Lung (tissue), 12 donors: Measurements from ENCODE around the gene TMEM38A. TPM values are rescaled to one million over a fixed set of nuclear protein-coding genes. Genes with fewer than 3 reads are reported as not detected.
"Not testable (repeated sequence)": the region's sequence is repeated elsewhere in the genome, so short reads cannot be mapped to it uniquely, and the experiment has no call there.

ENCODE experiments used
- ATAC-seq: fragments of 200-7000 bp; cut with Tn5 transposase; one replicate; pipeline ENCODE4 v1.9.1; 2020; ENCODE audit warnings: moderate number of reproducible peaks; ENCODE audit not compliant: insufficient read depth, low FRiP score
- DNase-seq, 3 donors: peaks; one replicate each; pipeline ENCODE4 v3.0.0-alpha.2; 2013 to 2017
- H3K27ac ChIP-seq, 2 donors: one replicate each; pipeline ENCODE4 v1.5.1; 2013; ENCODE audit warnings: mild to moderate bottlenecking in 2 of 2, moderate library complexity in 2 of 2, control low read depth in 1 of 2, inconsistent platforms in 1 of 2, low read depth in 1 of 2, low read length in 1 of 2
- H3K27me3 ChIP-seq, 3 donors: one replicate each; pipeline ENCODE4 v1.5.1; 2013; ENCODE audit warnings: low read length in 2 of 3; ENCODE audit not compliant: control insufficient read depth in 3 of 3, insufficient read depth in 3 of 3
- H3K36me3 ChIP-seq, 4 donors: one replicate each; pipeline ENCODE4 v1.5.1; 2013; ENCODE audit warnings: low read length in 4 of 4, mild to moderate bottlenecking in 1 of 4, moderate library complexity in 1 of 4; ENCODE audit not compliant: control insufficient read depth in 4 of 4, insufficient read depth in 4 of 4
- H3K4me1 ChIP-seq, 5 donors: one replicate each; pipeline ENCODE4 v1.5.1; 2013; ENCODE audit warnings: low read length in 5 of 5, mild to moderate bottlenecking in 2 of 5, moderate library complexity in 1 of 5; ENCODE audit not compliant: control insufficient read depth in 5 of 5, insufficient read depth in 5 of 5
- H3K4me3 ChIP-seq: one replicate; pipeline ENCODE4 v1.5.1; 2013; ENCODE audit warnings: mild to moderate bottlenecking, control low read depth, moderate library complexity
- H3K9ac ChIP-seq, 2 donors: one replicate each; pipeline ENCODE4 v1.5.1; 2013; ENCODE audit warnings: low read length in 2 of 2, control low read depth in 1 of 2; ENCODE audit not compliant: insufficient read depth in 1 of 2
- H3K9me3 ChIP-seq, 4 donors: one replicate each; pipeline ENCODE4 v1.5.1; 2013; ENCODE audit warnings: low read length in 3 of 4, mild to moderate bottlenecking in 1 of 4, moderate library complexity in 1 of 4; ENCODE audit not compliant: control insufficient read depth in 4 of 4, insufficient read depth in 3 of 4
- CTCF ChIP-seq: IDR thresholded peaks from 2 replicates; pipeline ENCODE4 v1.5.1; 2012; ENCODE audit warnings: mild to moderate bottlenecking; ENCODE audit errors: control extremely low read depth, extremely low read depth
- WGBS, 2 donors: extraction: QIAGEN DNeasy Blood & Tissue Kit; methylation state at CpG; one replicate each; pipeline ENCODE4 v1.1.7; 2013; 5-methylcytosine and 5-hydroxymethylcytosine counted together
- polyA plus RNA-seq, 2 donors: library from polyadenylated mRNA; stranded (reverse); fragments of 200-250 nt; gene quantifications; one replicate each; pipeline ENCODE4 v1.2.1, GENCODE V29; 2013
- total RNA-seq, 2 donors: library from RNA; depleted of rRNA in 1 of 2; stranded (reverse); fragments of >200 nt in 1 of 2; gene quantifications; one replicate each; pipeline ENCODE4 v1.2.1, GENCODE V29; 2014 to 2021
- donor health status: control.
- donor health status: control.
- donor health status: Bipolar disorder and iron deficiency.
- donor health status: healthy.
- donor health status: DM: yes; HTN: yes; CAD: no.

Gene TMEM38A
- total and polyA plus RNA-seq, 4 donors = 3.6 to 6.2 (median 3.8) TPM

GRCh38 chr19:16671652-16672274, 10.8 kb downstream of the TMEM38A start:
- Histone ChIP-seq H3K9ac (no peak overlapping the region), H3K36me3 (peaks cover 0 to 1% (median 0%) of the 10 kb centered on the region in 4 donors)
- TF ChIP-seq CTCF = no peak

GRCh38 chr19:16673231-16673630, 12.3 kb downstream of the TMEM38A start:
- Histone ChIP-seq H3K4me1 (no peaks in the 10 kb centered on the region), H3K36me3 (peaks cover 0 to 1% (median 0%) of the 10 kb centered on the region in 4 donors), H3K27ac (no peak overlapping the region), H3K9ac (no peak overlapping the region), H3K4me3 (no peak overlapping the region), H3K9me3 (no peaks in the 10 kb centered on the region), H3K27me3 (no peaks in the 10 kb centered on the region)
- no peak for DNase-seq
- no peak for ATAC-seq
- 73 to 86% methylated on average over 3 of the region's 3 CpGs for WGBS, 2 donors
- no peak for TF ChIP-seq CTCF

More at GRCh38 chr19:16671652-16672274, 10.8 kb downstream of the TMEM38A start:
- H3K9me3 ChIP-seq = no peaks in the 10 kb centered on the region
- H3K27me3 ChIP-seq = no peaks in the 10 kb centered on the region
- no peak overlapping the region for H3K4me3 ChIP-seq
- 91% methylated on average over 12 of the region's 12 CpGs for WGBS, 2 donors
- DNase-seq = no peak
- peak overlapping the region in 1 of 2 donors; percentile 48 for H3K27ac ChIP-seq
- H3K4me1 ChIP-seq = no peaks in the 10 kb centered on the region
- ATAC-seq = no peak

GRCh38 chr19:16673839-16674238, 12.9 kb downstream of the TMEM38A start:
- not testable (repeated sequence) for ATAC-seq, H3K9ac ChIP-seq, H3K4me3 ChIP-seq, H3K9me3 ChIP-seq, H3K4me1 ChIP-seq, H3K36me3 ChIP-seq, H3K27ac ChIP-seq, H3K27me3 ChIP-seq, DNase-seq
- 59 to 79% methylated on average over 4 of the region's 4 CpGs for WGBS, 2 donors

GRCh38 chr19:16676101-16676798, 15.3 kb downstream of the TMEM38A start:
- no peak for TF ChIP-seq CTCF
- Histone ChIP-seq H3K36me3 (peaks cover 0 to 6% (median under 1%) of the 10 kb centered on the region in 4 donors), H3K9me3 (peaks cover 0 to 3% (median 0%) of the 10 kb centered on the region in 4 donors), H3K4me1 (no peaks in the 10 kb centered on the region), H3K27me3 (no peaks in the 10 kb centered on the region), H3K4me3 (no peak overlapping the region), H3K9ac (no peak overlapping the region), H3K27ac (no peak overlapping the region)
- WGBS, 2 donors = 83 to 85% methylated on average over 15 of the region's 15 CpGs
- DNase-seq = no peak
- no peak for ATAC-seq
